A673 (cell line): ENCODE results near the gene EML1. TPM values are rescaled to one million over a fixed set of nuclear protein-coding genes. Genes with fewer than 3 reads are reported as not detected.

Source experiments
- BruUV-seq: library from RNA; stranded (reverse); fragments of 400-500 nt; replicated peaks from 2 replicates; lab custom pipeline; 2021; lab: Mats Ljungman, UMichigan
- CTCF ChIA-PET: fragments of 300-600 bp; sonication (Branson Sonifier 250); formaldehyde crosslinking; loops from one replicate; lab custom pipeline; 2022; ENCODE audit warnings: antibody characterized with exemption; lab: Charles Lee
- POLR2A ChIA-PET: fragments of 300-600 bp; sonication (Branson Sonifier 250); formaldehyde crosslinking; loops from one replicate; lab custom pipeline; 2022; ENCODE audit warnings: antibody characterized with exemption; ENCODE audit not compliant: low non-redundant PET; lab: Charles Lee
- DNase-seq: peaks from one replicate; pipeline ENCODE4 v3.0.0-alpha.2; 2015; ENCODE audit warnings: low spot score
- H3K27ac ChIP-seq: fragments of 200-600 bp; sonication (generic); 2 replicates; pipeline ENCODE4 v1.5.1; 2016; ENCODE audit warnings: mixed run types, low read depth, mild to moderate bottlenecking, mixed read lengths, antibody characterized with exemption, low read length; ENCODE audit not compliant: poor library complexity, severe bottlenecking
- H3K27me3 ChIP-seq: fragments of 200-600 bp; sonication (generic); replicated peaks from 2 replicates; pipeline ENCODE4 v1.6.1; 2017; ENCODE audit warnings: mixed run types, low read depth, mild to moderate bottlenecking, mixed read lengths, antibody characterized with exemption, low read length; ENCODE audit not compliant: insufficient read depth, poor library complexity
- H3K36me3 ChIP-seq: fragments of 200-600 bp; sonication (generic); 2 replicates; pipeline ENCODE4 v1.6.1; 2016; ENCODE audit warnings: mixed run types, mild to moderate bottlenecking, mixed read lengths, antibody characterized with exemption, low read length; ENCODE audit not compliant: insufficient read depth, poor library complexity, severe bottlenecking
- H3K4me1 ChIP-seq: fragments of 200-600 bp; sonication (generic); 2 replicates; pipeline ENCODE4 v1.6.1; 2017; ENCODE audit warnings: mixed run types, mild to moderate bottlenecking, mixed read lengths, antibody characterized with exemption, low read length; ENCODE audit not compliant: insufficient read depth, poor library complexity, severe bottlenecking
- H3K4me3 ChIP-seq: fragments of 200-600 bp; sonication (generic); 2 replicates; pipeline ENCODE4 v1.5.1; 2016; ENCODE audit warnings: low read depth, mixed run types, mild to moderate bottlenecking, mixed read lengths, low read length; ENCODE audit not compliant: poor library complexity, severe bottlenecking
- H3K9me3 ChIP-seq: fragments of 200-600 bp; sonication (generic); 2 replicates; pipeline ENCODE4 v1.6.1; 2016; ENCODE audit warnings: mixed run types, low read depth, mild to moderate bottlenecking, mixed read lengths, antibody characterized with exemption, low read length; ENCODE audit not compliant: poor library complexity, severe bottlenecking
- CTCF ChIP-seq: fragments of 300-800, 200-600 bp; sonication (generic); conservative IDR thresholded peaks from 2 replicates; pipeline ENCODE4 v1.5.1; 2017; ENCODE audit warnings: low read depth, mild to moderate bottlenecking, antibody characterized with exemption, low read length, moderate library complexity, mixed read lengths
- EZH2 ChIP-seq: fragments of 200-600 bp; sonication (generic); IDR thresholded peaks from 2 replicates; pipeline ENCODE4 v1.6.1; 2017; ENCODE audit warnings: borderline replicate concordance, low read depth, mild to moderate bottlenecking, mixed read lengths, antibody characterized with exemption, low read length; ENCODE audit not compliant: poor library complexity, severe bottlenecking
- intact Hi-C: fragments of 100-400 bp; cut with micrococcal nuclease; formaldehyde crosslinking; loops from one replicate; pipeline ENCODE4 v1.10.0; 2022; ENCODE audit not compliant: unreplicated experiment
- total RNA-seq: library from RNA; stranded (reverse); gene quantifications from 2 replicates; pipeline ENCODE4 v1.2.3, GENCODE V29; 2021

The EML1 gene
- total RNA-seq, 1 experiment from 2014 or later = 34.1 TPM

GRCh38 chr14:99803803-99804202, 10.6 kb downstream of the EML1 start:
- TF ChIP-seq CTCF (no peak), EZH2 (no peak)
- POLR2A ChIA-PET = no interaction called here
- BruUV-seq = no TSS peak
- Histone ChIP-seq H3K27me3 (no peaks in the 10 kb centered on the region), H3K27ac (no peak overlapping the region), H3K4me3 (no peak overlapping the region), H3K4me1 (peaks cover 27% of the 10 kb centered on the region), H3K36me3 (no peaks in the 10 kb centered on the region), H3K9me3 (no peaks in the 10 kb centered on the region)
- intact Hi-C loops = no loop called here
- DNase-seq = peak; percentile 76
- CTCF ChIA-PET = no interaction called here

GRCh38 chr14:99805757-99806439, 12.7 kb downstream of the EML1 start:
- H3K4me3 ChIP-seq = no peak overlapping the region
- ChIA-PET POLR2A (no interaction called here), CTCF (no interaction called here)
- H3K27me3 ChIP-seq = no peaks in the 10 kb centered on the region
- H3K27ac ChIP-seq = no peak overlapping the region
- no TSS peak for BruUV-seq
- H3K9me3 ChIP-seq = no peaks in the 10 kb centered on the region
- intact Hi-C loops = no loop called here
- H3K36me3 ChIP-seq = no peaks in the 10 kb centered on the region
- no peak for DNase-seq
- H3K4me1 ChIP-seq = peaks cover 25% of the 10 kb centered on the region
- TF ChIP-seq EZH2 (no peak), CTCF (no peak)

GRCh38 chr14:99806836-99807235, 13.6 kb downstream of the EML1 start:
- CTCF ChIA-PET = no interaction called here

More at GRCh38 chr14:99806836-99807235, 13.6 kb downstream of the EML1 start:
- Histone ChIP-seq H3K4me1 (peaks cover 25% of the 10 kb centered on the region), H3K27ac (no peak overlapping the region), H3K36me3 (no peaks in the 10 kb centered on the region), H3K27me3 (no peaks in the 10 kb centered on the region), H3K9me3 (no peaks in the 10 kb centered on the region), H3K4me3 (no peak overlapping the region)
- TF ChIP-seq CTCF (no peak), EZH2 (no peak)
- intact Hi-C loops = no loop called here
- POLR2A ChIA-PET = no interaction called here
- DNase-seq = no peak
- BruUV-seq = no TSS peak
